ENCODE measurements around the gene CAST. TPM values are rescaled to one million over a fixed set of nuclear protein-coding genes. Genes with fewer than 3 reads are reported as not detected.

The CAST gene
- total and polyA plus RNA-seq, 8 donors = 128 to 264 (median 156) TPM

GRCh38 chr5:96730586-96730985 is 68.4 kb downstream of the CAST start:
- H3K27ac ChIP-seq = no peak overlapping the region
- peaks cover 0 to 44% of the 10 kb centered on the region in 2 donors for H3K36me3 ChIP-seq
- no peak overlapping the region for H3K4me3 ChIP-seq
- DNase-seq = no peak
- intact Hi-C loops (cut with DNase I) = no loop called here
- no peaks in the 10 kb centered on the region for H3K9me3 ChIP-seq
- H3K27me3 ChIP-seq = no peaks in the 10 kb centered on the region
- no peak for ATAC-seq
- no peak for TF ChIP-seq CTCF (IDR thresholded peaks at IDR 0.05)
- H3K4me1 ChIP-seq = peaks cover 3 to 21% of the 10 kb centered on the region in 2 donors

- intact Hi-C loops (cut with DNase I) = no loop called here
- Histone ChIP-seq H3K27ac (peak overlapping the region in 1 of 2 donors; percentile 6), H3K36me3 (peaks cover 0 to 48% of the 10 kb centered on the region in 2 donors), H3K4me3 (no peak overlapping the region), H3K9me3 (no peaks in the 10 kb centered on the region), H3K4me1 (peaks cover 3 to 23% of the 10 kb centered on the region in 2 donors), H3K27me3 (no peaks in the 10 kb centered on the region)
- DNase-seq (peak in 2 of 4 donors; percentile 36 to 65), ATAC-seq (peak; percentile 94)
- no peak for TF ChIP-seq CTCF (IDR thresholded peaks at IDR 0.05)
Measured at GRCh38 chr5:96733771-96734500, 71.8 kb downstream of the CAST start.

- Histone ChIP-seq H3K4me3 (no peak overlapping the region), H3K27ac (peak overlapping the region in 1 of 2 donors; percentile 6)
- ATAC-seq = peak; percentile 36
Measured at GRCh38 chr5:96734871-96735325, 72.7 kb downstream of the CAST start.

GRCh38 chr5:96736937-96737336 is 74.8 kb downstream of the CAST start:
- Histone ChIP-seq H3K36me3 (peaks cover 0 to 54% of the 10 kb centered on the region in 2 donors), H3K9me3 (no peaks in the 10 kb centered on the region), H3K4me1 (peaks cover 3 to 29% of the 10 kb centered on the region in 2 donors), H3K27me3 (no peaks in the 10 kb centered on the region), H3K4me3 (no peak overlapping the region), H3K27ac (no peak overlapping the region)
- ATAC-seq (no peak), DNase-seq (no peak)
- no peak for TF ChIP-seq CTCF (IDR thresholded peaks at IDR 0.05)
- intact Hi-C loops (cut with DNase I) = no loop called here

More at GRCh38 chr5:96734871-96735325, 72.7 kb downstream of the CAST start:
- no peak for DNase-seq
- Histone ChIP-seq H3K27me3 (no peaks in the 10 kb centered on the region), H3K36me3 (peaks cover 0 to 48% of the 10 kb centered on the region in 2 donors), H3K4me1 (peaks cover 3 to 23% of the 10 kb centered on the region in 2 donors), H3K9me3 (no peaks in the 10 kb centered on the region)
- no peak for TF ChIP-seq CTCF (IDR thresholded peaks at IDR 0.05)
- intact Hi-C loops (cut with DNase I) = no loop called here

- H3K27me3 ChIP-seq = no peaks in the 10 kb centered on the region
- intact Hi-C loops (cut with DNase I) = no loop called here
Measured at GRCh38 chr5:96741106-96741505, 78.9 kb downstream of the CAST start.

More at GRCh38 chr5:96741106-96741505, 78.9 kb downstream of the CAST start:
- no peak for DNase-seq
- Histone ChIP-seq H3K4me3 (no peak overlapping the region), H3K4me1 (peaks cover 0 to 42% of the 10 kb centered on the region in 2 donors), H3K27ac (peak overlapping the region in 1 of 2 donors; percentile 76), H3K9me3 (no peaks in the 10 kb centered on the region), H3K36me3 (peaks cover 0 to 96% of the 10 kb centered on the region in 2 donors)
- TF ChIP-seq CTCF (IDR thresholded peaks at IDR 0.05) = no peak
- ATAC-seq = no peak
